ENCODE measurements around the gene WWOX.

Gene WWOX

GRCh38 chr16:78970650-78971049, 871.2 kb downstream of the WWOX start:
- Histone ChIP-seq H3K4me1 (ENCODE audit: low read depth, poor library complexity, severe bottlenecking) (no peaks in the 10 kb centered on the region), H3K4me3 (IDR thresholded peaks at IDR 0.05; ENCODE audit: insufficient read depth, low read depth, low read length) (no peak overlapping the region), H2AFZ (ENCODE audit: low read depth) (no peak overlapping the region), H3K79me2 (ENCODE audit: insufficient read depth, low read depth) (no peaks in the 10 kb centered on the region), H3K27ac (no peak overlapping the region), H4K20me1 (ENCODE audit: insufficient read depth) (no peaks in the 10 kb centered on the region), H3K36me3 (ENCODE audit: insufficient read depth) (no peaks in the 10 kb centered on the region), H3K4me2 (no peak overlapping the region), H3K9ac (no peak overlapping the region), H3K27me3 (ENCODE audit: insufficient read depth, low read depth) (no peaks in the 10 kb centered on the region)
- TF ChIP-seq CTCF (conservative IDR thresholded peaks at IDR 0.05; ENCODE audit: low read depth, low read length) = no peak

- Histone ChIP-seq H4K20me1 (ENCODE audit: insufficient read depth) (no peaks in the 10 kb centered on the region), H3K27me3 (ENCODE audit: insufficient read depth, low read depth) (no peaks in the 10 kb centered on the region), H2AFZ (ENCODE audit: low read depth) (no peak overlapping the region), H3K36me3 (ENCODE audit: insufficient read depth) (no peaks in the 10 kb centered on the region), H3K4me2 (no peak overlapping the region), H3K27ac (no peak overlapping the region), H3K4me3 (IDR thresholded peaks at IDR 0.05; ENCODE audit: insufficient read depth, low read depth, low read length) (no peak overlapping the region), H3K79me2 (ENCODE audit: insufficient read depth, low read depth) (no peaks in the 10 kb centered on the region), H3K9ac (no peak overlapping the region), H3K4me1 (ENCODE audit: low read depth, poor library complexity, severe bottlenecking) (no peaks in the 10 kb centered on the region)
- no peak for TF ChIP-seq CTCF (conservative IDR thresholded peaks at IDR 0.05; ENCODE audit: low read depth, low read length)
These were observed 872.6 kb downstream of the WWOX start for GRCh38 chr16:78972006-78972405.

GRCh38 chr16:78972986-78973385, 873.5 kb downstream of the WWOX start:
- H3K9ac ChIP-seq = no peak overlapping the region
- H3K79me2 ChIP-seq (ENCODE audit: insufficient read depth, low read depth) = no peaks in the 10 kb centered on the region
- no peaks in the 10 kb centered on the region for H3K27me3 ChIP-seq (ENCODE audit: insufficient read depth, low read depth)
- H3K4me2 ChIP-seq = no peak overlapping the region
- no peak overlapping the region for H3K27ac ChIP-seq
- no peaks in the 10 kb centered on the region for H3K4me1 ChIP-seq (ENCODE audit: low read depth, poor library complexity, severe bottlenecking)
- H2AFZ ChIP-seq (ENCODE audit: low read depth) = no peak overlapping the region
- H3K4me3 ChIP-seq (IDR thresholded peaks at IDR 0.05; ENCODE audit: insufficient read depth, low read depth, low read length) = no peak overlapping the region
- no peaks in the 10 kb centered on the region for H4K20me1 ChIP-seq (ENCODE audit: insufficient read depth)
- H3K36me3 ChIP-seq (ENCODE audit: insufficient read depth) = no peaks in the 10 kb centered on the region
- TF ChIP-seq CTCF (conservative IDR thresholded peaks at IDR 0.05; ENCODE audit: low read depth, low read length) = no peak

DNA sequence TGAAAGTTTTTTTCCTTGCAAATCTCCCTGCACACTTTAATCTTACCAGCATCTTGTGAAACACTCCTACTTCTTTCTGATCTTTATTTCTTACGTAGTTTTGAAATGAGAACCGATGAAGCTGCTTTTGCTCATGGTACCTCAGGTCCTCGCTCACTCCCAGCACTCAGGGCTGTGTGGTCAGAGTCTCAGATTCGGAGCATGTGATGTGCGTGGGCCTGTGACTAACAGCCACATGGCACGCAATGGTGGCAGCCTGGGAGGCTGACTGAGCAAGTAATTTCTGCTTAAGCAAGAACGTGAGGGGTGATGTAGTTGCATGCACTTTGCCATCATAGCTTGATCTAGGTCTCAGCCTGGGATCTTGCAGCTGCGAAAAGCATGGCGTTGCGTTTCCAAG, 876.8 kb downstream of the WWOX start:
- no peaks in the 10 kb centered on the region for H4K20me1 ChIP-seq (ENCODE audit: insufficient read depth)

More for the DNA sequence above, 876.8 kb downstream of the WWOX start:
- Histone ChIP-seq H3K4me3 (IDR thresholded peaks at IDR 0.05; ENCODE audit: insufficient read depth, low read depth, low read length) (no peak overlapping the region), H2AFZ (ENCODE audit: low read depth) (no peak overlapping the region), H3K9ac (no peak overlapping the region), H3K27me3 (ENCODE audit: insufficient read depth, low read depth) (no peaks in the 10 kb centered on the region), H3K4me1 (ENCODE audit: low read depth, poor library complexity, severe bottlenecking) (no peaks in the 10 kb centered on the region), H3K27ac (no peak overlapping the region), H3K79me2 (ENCODE audit: insufficient read depth, low read depth) (no peaks in the 10 kb centered on the region), H3K36me3 (ENCODE audit: insufficient read depth) (no peaks in the 10 kb centered on the region), H3K4me2 (no peak overlapping the region)
- TF ChIP-seq CTCF (conservative IDR thresholded peaks at IDR 0.05; ENCODE audit: low read depth, low read length) = no peak

Data from KMS-11 (cell line).